GM20000 (cell line): Measurements from ENCODE around the gene TRIM8.

ENCODE experiments used
- DNase-seq: peaks from one replicate; pipeline ENCODE4 v3.0.0; 2012; ENCODE audit warnings: low spot score
- CTCF ChIP-seq: IDR thresholded peaks from 2 replicates; pipeline ENCODE4 v1.5.1; 2012; ENCODE audit warnings: mild to moderate bottlenecking, control low read depth; ENCODE audit errors: extremely low read depth, missing control alignments

TRIM8 gene

GRCh38 chr10:102599565-102600327, 44.5 kb upstream of the TRIM8 start:
- DNase-seq, result no peak
- TF ChIP-seq CTCF, result no peak

- no peak for DNase-seq
- TF ChIP-seq CTCF, result no peak
Measured at GRCh38 chr10:102600816-102601215, 43.5 kb upstream of the TRIM8 start.

- no peak for DNase-seq
- no peak for TF ChIP-seq CTCF
Measured at GRCh38 chr10:102601639-102602038, 42.6 kb upstream of the TRIM8 start.

- TF ChIP-seq CTCF, result no peak
- no peak for DNase-seq
Measured at GRCh38 chr10:102602272-102603045, 41.8 kb upstream of the TRIM8 start.

GRCh38 chr10:102603946-102604345, 40.3 kb upstream of the TRIM8 start:
- no peak for DNase-seq
- TF ChIP-seq CTCF, result no peak

GRCh38 chr10:102604439-102604841, 39.8 kb upstream of the TRIM8 start:
- no peak for DNase-seq
- no peak for TF ChIP-seq CTCF

GRCh38 chr10:102605712-102606111, 38.6 kb upstream of the TRIM8 start:
- no peak for DNase-seq
- no peak for TF ChIP-seq CTCF
